HAP-1 (cell line): ENCODE measurements around the gene SYCP3.
"Not testable (repeated sequence)": the region's sequence is repeated elsewhere in the genome, so short reads cannot be mapped to it uniquely, and the experiment has no call there.

Experiments
- DNase-seq, 2 experiments: peaks; one replicate each; pipeline ENCODE4 v3.0.0-alpha.2; 2016 to 2020; ENCODE audit warnings: low spot score in 2 of 2
- H3K27me3 ChIP-seq: fragments of 250-450 bp; sonication (Bioruptor Pico); 2 replicates; pipeline ENCODE4 v1.5.1; 2020; ENCODE audit warnings: low read depth, mild to moderate bottlenecking, moderate library complexity
- H3K36me3 ChIP-seq: fragments of 250-450 bp; sonication (Bioruptor Pico); replicated peaks from 2 replicates; pipeline ENCODE4 v1.5.1; 2020; ENCODE audit warnings: mild to moderate bottlenecking
- H3K4me1 ChIP-seq: fragments of 250-450 bp; sonication (Bioruptor Pico); 2 replicates; pipeline ENCODE4 v1.5.1; 2020; ENCODE audit warnings: mild to moderate bottlenecking
- H3K4me3 ChIP-seq: fragments of 250-450 bp; sonication (Bioruptor Pico); 2 replicates; pipeline ENCODE4 v1.5.1; 2020; ENCODE audit warnings: mild to moderate bottlenecking, moderate library complexity
- H3K9me3 ChIP-seq: fragments of 250-450 bp; sonication (Bioruptor Pico); 2 replicates; pipeline ENCODE4 v1.5.1; 2020; ENCODE audit warnings: mild to moderate bottlenecking, moderate library complexity
- in situ Hi-C: fragments of 300-500 bp; cut with MboI; formaldehyde crosslinking; loops from 3 replicates; pipeline ENCODE4 v1.14.3; 2020; ENCODE audit warnings: low sequenced_read_pairs, inconsistent platforms, mixed read lengths

Gene SYCP3

DNA sequence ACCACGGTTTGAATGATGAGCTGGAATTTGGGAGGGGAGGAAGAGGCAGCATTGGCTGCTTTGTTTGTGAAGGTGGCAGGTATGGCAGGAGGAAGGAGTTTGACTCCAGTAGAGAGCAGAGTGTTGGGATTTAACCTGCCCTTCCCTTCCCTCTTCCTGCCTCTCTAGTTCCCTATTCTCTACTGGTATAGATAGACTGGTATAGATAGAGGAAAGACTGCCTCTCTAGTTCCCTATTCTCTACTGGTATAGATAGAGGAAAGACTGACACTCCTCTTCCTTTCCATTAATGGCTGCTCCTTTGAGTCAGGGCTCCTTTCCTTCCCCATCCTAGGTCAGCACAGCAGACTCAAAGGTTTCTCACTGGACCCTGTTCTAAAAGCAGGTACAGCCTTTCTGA is 8.4 kb upstream of the SYCP3 start:
- Histone ChIP-seq H3K4me1 (peaks cover 5% of the 10 kb centered on the region; the same call in 1 of the 2 replicates), H3K27me3 (no peaks in the 10 kb centered on the region), H3K36me3 (peaks cover 54% of the 10 kb centered on the region), H3K4me3 (no peak overlapping the region), H3K9me3 (no peaks in the 10 kb centered on the region)
- DNase-seq: no peak
- in situ Hi-C loops: no loop called here

DNA sequence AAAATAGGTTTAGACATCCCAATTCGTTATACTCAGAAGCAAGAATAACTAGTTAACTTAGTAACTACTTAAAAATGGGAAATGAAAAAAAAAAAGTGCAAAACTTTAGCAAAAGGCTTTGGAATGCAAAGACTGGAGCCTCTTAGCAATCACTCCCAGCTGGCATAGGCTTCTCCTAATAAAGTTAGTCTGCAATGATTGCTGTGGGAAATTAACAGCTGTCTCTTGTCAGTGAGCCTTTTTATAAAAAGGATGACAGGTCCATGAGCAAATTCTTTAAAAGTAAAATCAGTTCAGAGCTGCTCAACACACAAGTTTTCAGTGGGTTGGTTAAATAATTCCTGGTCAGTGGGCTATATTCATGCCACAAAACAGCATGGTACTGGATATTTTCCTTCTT is 7.4 kb upstream of the SYCP3 start:
- H3K9me3 ChIP-seq: no peaks in the 10 kb centered on the region
- H3K4me1 ChIP-seq: peaks cover 5% of the 10 kb centered on the region; the same call in 1 of the 2 replicates
- H3K36me3 ChIP-seq: peaks cover 56% of the 10 kb centered on the region
- no peaks in the 10 kb centered on the region for H3K27me3 ChIP-seq
- in situ Hi-C loops: no loop called here
- no peak overlapping the region for H3K4me3 ChIP-seq
- no peak for DNase-seq

DNA sequence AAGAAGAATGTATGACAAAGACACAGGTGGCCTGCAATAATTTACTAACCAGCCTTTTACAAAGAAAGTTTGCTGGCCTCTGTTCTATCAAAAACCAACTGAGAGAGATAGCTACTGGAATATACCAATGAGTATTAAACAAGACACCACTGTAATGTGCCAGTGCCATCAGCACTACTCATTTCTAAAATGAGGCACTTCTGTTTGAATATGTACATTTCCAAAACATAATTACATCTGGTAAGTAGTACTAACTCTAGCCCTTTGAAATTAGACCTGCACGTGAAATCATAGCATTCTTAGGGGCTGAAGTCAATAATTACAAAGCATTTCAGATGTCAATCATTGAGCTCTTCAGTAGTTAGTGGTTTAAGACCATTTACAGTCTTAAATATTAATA is 6.9 kb upstream of the SYCP3 start:
- DNase-seq: no peak
- peaks cover 56% of the 10 kb centered on the region for H3K36me3 ChIP-seq

DNA sequence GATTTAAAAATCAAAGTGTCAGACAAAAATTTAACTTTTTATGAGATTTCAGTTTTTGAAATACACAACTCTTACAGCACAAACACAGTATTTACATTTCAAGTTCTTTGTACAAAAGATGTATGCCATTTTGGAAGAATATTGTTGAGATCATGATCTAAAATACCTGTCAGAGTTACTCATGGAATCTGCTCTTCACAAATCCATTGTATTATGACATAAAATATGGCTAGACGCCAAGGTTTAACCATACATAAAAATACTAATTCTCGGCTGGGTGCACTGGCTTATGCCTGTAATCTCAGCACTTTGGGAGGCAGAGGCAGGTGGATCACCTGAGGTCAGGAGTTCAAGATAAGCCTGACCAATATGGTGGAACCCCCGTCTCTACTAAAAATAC is 6.2 kb upstream of the SYCP3 start:
- Histone ChIP-seq H3K27me3 (no peaks in the 10 kb centered on the region), H3K4me3 (no peak overlapping the region), H3K36me3 (peaks cover 56% of the 10 kb centered on the region), H3K4me1 (peaks cover 5% of the 10 kb centered on the region; the same call in 1 of the 2 replicates), H3K9me3 (no peaks in the 10 kb centered on the region)
- DNase-seq: no peak
- in situ Hi-C loops: no loop called here

More for the DNA sequence above, 6.9 kb upstream of the SYCP3 start:
- in situ Hi-C loops: no loop called here
- no peak overlapping the region for H3K4me3 ChIP-seq
- no peaks in the 10 kb centered on the region for H3K27me3 ChIP-seq
- peaks cover 5% of the 10 kb centered on the region; the same call in 1 of the 2 replicates for H3K4me1 ChIP-seq
- no peaks in the 10 kb centered on the region for H3K9me3 ChIP-seq

DNA sequence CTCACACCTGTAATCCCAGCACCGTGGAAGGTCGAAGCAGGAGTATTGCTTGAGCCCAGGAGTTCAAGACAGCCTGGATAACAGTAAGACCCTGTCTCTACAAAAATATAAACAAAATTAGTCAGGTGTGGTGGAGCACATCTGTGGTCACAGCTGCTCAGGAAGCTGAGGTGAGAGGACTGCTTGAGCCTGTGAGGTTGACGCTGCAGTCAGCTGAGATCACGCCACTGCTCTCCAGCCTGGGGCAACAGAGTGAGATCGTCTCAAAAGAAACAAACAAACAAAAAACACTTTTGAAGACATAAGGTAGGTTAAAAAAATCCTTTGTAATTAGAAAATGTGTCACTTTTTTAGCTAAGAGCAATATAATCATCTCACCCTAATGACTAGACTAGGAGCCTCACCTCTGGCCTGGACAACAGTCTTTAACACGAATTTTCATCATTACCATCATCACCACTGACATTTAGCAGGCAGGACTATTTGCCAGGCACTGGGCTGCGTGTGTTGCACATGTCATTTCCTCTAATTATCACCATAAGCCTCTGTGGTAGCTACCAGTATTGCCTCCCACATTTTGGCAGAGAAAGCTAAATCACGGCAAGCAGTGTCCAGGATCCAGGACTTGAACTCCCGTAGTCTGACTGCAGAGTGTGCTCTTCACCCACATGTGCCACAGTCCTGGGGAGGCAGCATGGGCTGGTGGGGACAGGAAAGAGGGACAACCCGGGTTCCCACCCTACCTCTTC is 4.6 kb upstream of the SYCP3 start:
- H3K4me1 ChIP-seq: no peaks in the 10 kb centered on the region
- no peak overlapping the region for H3K4me3 ChIP-seq
- no peaks in the 10 kb centered on the region for H3K27me3 ChIP-seq
- H3K9me3 ChIP-seq: no peaks in the 10 kb centered on the region
- H3K36me3 ChIP-seq: peaks cover 58% of the 10 kb centered on the region
- in situ Hi-C loops: no loop called here
- no peak for DNase-seq

DNA sequence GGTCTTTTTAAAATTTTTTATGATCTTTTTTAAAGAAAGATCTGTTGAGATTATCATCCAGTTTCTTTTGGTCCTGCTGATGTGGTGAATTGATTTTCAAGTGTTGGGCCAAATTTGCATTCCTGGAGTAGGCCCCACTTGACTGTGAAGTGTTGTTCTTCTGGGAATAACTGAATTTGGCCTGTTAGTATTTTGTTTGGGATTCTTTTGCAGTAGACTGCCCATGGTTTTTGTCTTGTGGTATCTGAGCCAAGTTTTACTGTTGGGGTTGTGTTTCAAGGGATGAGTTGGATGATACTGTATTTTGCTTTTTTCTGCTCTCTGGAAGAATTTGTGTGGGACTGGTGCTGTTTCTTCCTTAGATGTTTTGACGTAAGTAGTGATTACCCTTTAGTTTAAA is 4.0 kb upstream of the SYCP3 start:
- Histone ChIP-seq H3K9me3 (no peaks in the 10 kb centered on the region), H3K4me3 (no peak overlapping the region), H3K4me1 (no peaks in the 10 kb centered on the region), H3K27me3 (no peaks in the 10 kb centered on the region), H3K36me3 (peaks cover 54% of the 10 kb centered on the region)
- in situ Hi-C loops: no loop called here
- DNase-seq: no peak

DNA sequence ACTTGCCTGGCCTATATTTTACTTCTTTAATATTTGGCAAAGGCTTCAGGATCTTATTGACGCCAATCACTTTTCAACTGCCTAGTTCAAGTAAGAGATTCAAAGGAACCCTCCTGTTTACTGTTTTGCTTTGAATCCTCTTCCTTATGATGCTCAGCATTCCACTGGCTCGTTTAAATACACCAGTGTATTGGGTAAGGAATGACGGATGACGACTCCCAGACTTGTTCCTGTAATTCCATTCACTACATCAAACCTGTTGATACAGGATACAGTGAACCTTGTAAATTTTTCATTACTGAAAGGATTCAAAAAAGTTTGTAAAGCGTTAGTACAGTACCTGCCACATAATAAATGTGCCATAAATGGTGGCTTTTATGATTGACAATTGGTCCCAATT is 1.7 kb upstream of the SYCP3 start:
- in situ Hi-C loops: no loop called here
- no peaks in the 10 kb centered on the region for H3K4me1 ChIP-seq
- no peaks in the 10 kb centered on the region for H3K9me3 ChIP-seq
- no peak for DNase-seq
- H3K27me3 ChIP-seq: no peaks in the 10 kb centered on the region
- H3K36me3 ChIP-seq: peaks cover 45% of the 10 kb centered on the region
- no peak overlapping the region for H3K4me3 ChIP-seq

DNA sequence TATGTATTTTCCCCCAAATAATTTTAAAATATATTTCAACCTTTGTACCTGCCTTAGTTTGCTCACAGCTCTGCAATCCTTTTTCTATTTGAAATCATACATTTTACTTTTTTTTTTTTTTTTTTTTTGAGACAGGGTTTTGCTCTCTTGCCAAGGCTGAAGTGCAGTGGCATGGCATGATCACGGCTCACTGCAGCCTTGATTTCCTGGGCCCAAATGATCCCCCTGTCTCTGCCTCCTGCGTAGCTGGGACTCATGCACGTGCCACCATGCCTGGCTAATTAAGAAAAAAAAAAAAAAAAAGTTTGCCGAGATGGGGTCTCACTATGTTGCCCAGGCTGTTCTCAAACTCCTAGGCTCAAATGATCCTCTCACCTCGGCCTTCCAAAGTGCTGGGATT is 1.3 kb upstream of the SYCP3 start:
- no peak overlapping the region for H3K4me3 ChIP-seq
- H3K9me3 ChIP-seq: no peaks in the 10 kb centered on the region
- in situ Hi-C loops: no loop called here
- peaks cover 40% of the 10 kb centered on the region for H3K36me3 ChIP-seq
- no peak for DNase-seq
- no peaks in the 10 kb centered on the region for H3K27me3 ChIP-seq
- no peaks in the 10 kb centered on the region for H3K4me1 ChIP-seq

DNA sequence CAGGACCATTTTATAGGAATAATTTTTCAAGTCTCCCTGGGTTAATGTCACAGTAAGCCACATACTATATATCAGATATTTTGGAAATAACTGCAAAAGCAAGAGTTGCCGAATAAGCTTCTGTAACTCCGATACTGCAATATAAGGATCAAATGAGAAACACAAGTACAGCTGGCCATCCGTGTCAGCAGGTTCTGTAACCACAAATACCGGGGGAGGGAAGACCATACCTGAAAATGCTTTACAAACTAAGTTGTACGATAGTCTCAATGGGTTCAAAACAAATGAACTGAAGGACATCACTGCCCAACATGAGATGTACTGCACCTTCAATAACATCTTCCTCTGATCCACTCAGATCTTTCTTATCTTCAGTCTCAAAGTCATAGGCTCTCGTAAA is 1.8 kb downstream of the SYCP3 start:
- DNase-seq: no peak
- in situ Hi-C loops: no loop called here
- Histone ChIP-seq H3K36me3 (peaks cover 14% of the 10 kb centered on the region), H3K4me1 (peaks cover 9% of the 10 kb centered on the region), H3K9me3 (no peaks in the 10 kb centered on the region), H3K27me3 (no peaks in the 10 kb centered on the region), H3K4me3 (no peak overlapping the region)

DNA sequence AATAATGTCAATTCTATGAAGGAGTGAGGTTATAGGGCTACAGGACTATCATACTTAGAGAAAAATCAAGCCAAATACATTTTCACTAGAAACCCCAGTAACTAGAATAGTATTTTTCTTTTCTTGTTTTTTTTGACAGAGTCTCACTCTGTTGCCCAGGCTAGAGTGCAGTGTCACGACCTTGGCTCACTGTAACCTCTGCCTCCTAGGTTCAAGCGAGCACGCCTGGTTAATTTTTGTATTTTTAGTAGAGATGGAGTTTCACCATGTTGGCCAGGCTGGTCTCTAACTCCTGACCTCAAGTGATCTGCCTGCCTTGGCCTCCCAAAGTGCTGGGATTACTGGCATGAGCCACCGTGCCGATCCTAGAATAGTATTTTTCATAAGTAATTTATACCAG is 4.8 kb downstream of the SYCP3 start:
- DNase-seq, H3K4me1 ChIP-seq, H3K27me3 ChIP-seq, H3K9me3 ChIP-seq, H3K4me3 ChIP-seq, in situ Hi-C loops: not testable (repeated sequence)
- peaks cover 17% of the 10 kb centered on the region for H3K36me3 ChIP-seq

DNA sequence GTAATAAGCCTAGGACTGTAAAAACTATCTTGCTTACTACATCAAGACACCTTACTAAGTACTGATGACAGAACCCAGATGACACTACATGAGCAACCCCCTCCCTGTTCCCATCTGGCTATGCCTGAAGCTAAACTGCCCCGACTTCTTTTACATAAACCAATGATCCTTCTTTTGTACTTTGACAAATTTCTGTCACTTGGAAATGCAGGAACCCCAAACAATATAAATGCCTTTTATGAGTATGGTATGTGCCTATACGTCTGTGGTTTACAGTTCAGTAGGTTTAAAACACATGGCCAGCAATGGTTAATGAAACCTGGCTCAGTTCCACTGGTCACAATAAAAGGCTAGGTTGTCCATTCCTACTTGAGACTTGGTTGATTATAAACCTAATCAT is 6.1 kb downstream of the SYCP3 start:
- Histone ChIP-seq H3K36me3 (peaks cover 21% of the 10 kb centered on the region), H3K27me3 (no peaks in the 10 kb centered on the region), H3K9me3 (no peaks in the 10 kb centered on the region), H3K4me3 (no peak overlapping the region), H3K4me1 (peaks cover 9% of the 10 kb centered on the region)
- peak; percentile 69 to 93 for DNase-seq
- in situ Hi-C loops: no loop called here

DNA sequence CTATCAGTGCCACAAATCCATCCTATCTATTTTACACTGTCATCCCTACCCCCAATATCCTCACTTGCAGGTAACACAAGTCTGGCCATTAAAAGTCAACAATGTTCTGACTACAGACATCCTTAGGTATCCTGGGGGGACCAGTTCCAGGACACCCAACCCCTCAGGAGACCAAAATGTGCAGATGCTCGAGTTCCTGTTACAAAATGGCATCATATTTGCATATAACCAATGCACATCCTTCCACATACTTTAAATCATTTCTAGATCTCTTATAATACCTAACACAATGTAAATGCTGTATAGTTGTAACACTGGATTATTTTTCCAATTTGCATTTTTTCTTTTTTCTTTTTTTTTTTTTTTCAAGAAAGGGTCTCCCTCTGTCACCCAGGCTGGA is 6.9 kb downstream of the SYCP3 start:
- Histone ChIP-seq H3K4me1 (peaks cover 9% of the 10 kb centered on the region), H3K36me3 (peaks cover 21% of the 10 kb centered on the region), H3K27me3 (no peaks in the 10 kb centered on the region), H3K9me3 (no peaks in the 10 kb centered on the region), H3K4me3 (no peak overlapping the region)
- in situ Hi-C loops: no loop called here
- no peak for DNase-seq

DNA sequence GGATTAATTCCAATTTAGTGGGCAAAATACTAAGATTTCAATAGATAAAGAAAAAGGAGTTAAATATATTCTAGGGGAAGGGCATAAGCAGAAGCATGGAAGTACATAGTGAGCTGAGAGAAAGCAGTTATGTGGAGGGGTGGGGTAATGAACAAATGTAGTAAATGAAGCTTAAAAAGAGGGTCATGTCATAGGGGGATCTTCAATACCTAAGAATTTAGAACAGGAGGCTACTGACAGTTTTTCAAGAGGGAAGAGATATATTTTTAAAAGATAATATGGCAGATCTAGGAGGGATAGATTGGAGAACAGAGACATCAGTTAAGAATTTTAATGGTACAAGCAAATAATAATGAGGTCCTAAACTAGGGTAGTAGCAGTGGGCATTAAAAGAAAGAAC is 9.4 kb downstream of the SYCP3 start:
- Histone ChIP-seq H3K27me3 (no peaks in the 10 kb centered on the region), H3K36me3 (peaks cover 37% of the 10 kb centered on the region), H3K4me1 (peaks cover 9% of the 10 kb centered on the region), H3K4me3 (no peak overlapping the region), H3K9me3 (no peaks in the 10 kb centered on the region)
- in situ Hi-C loops: no loop called here
- no peak for DNase-seq

DNA sequence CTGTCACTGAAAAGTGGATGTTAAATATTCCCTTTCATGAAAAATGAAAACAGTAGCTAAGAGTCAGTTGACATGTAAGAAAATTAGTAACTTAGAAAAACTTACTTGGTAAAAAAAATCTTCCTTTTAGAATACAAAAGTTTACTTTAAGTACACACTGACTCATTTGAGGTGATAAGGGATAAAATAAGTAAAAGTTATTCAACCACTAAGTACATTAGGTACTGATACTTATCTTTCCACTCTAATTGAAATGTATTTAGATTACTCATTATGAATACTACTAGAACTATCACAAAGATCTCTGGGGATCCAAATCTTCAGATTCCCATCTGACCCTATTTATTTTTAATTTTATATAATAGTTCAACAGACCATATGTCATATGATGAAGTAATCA is 12.2 kb downstream of the SYCP3 start:
- no peak for DNase-seq
- in situ Hi-C loops: no loop called here
- H3K27me3 ChIP-seq: no peaks in the 10 kb centered on the region
- no peaks in the 10 kb centered on the region for H3K9me3 ChIP-seq
- H3K36me3 ChIP-seq: peaks cover 42% of the 10 kb centered on the region
- no peaks in the 10 kb centered on the region for H3K4me1 ChIP-seq
- no peak overlapping the region for H3K4me3 ChIP-seq

DNA sequence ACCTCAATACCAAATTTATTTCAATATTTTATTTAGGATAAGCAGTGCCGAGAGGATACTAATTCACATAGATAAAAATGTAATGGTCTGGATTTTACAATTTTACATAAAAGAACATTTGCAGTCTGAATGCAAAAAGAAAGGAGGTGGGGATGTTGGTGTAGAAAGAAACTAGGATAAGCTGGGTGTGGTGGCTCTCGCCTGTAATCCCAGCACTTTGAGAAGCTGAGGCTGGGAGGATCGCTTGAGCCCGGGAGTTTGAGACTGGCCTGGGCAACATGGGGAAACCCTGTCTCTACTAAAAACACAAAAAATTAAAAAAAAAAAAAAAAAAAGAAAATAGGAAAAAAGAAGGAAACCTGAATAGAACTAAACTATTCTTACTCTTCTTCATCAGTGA is 16.9 kb downstream of the SYCP3 start:
- Histone ChIP-seq H3K4me1 (no peaks in the 10 kb centered on the region), H3K4me3 (no peak overlapping the region), H3K36me3 (peaks cover 41% of the 10 kb centered on the region), H3K27me3 (no peaks in the 10 kb centered on the region), H3K9me3 (no peaks in the 10 kb centered on the region)
- in situ Hi-C loops: no loop called here
- DNase-seq: no peak
